SW480 (cell line): ENCODE data around the gene C1orf226.

Experiments used
- DNase-seq: peaks from one replicate; pipeline ENCODE4 v3.0.0-alpha.2; 2016; ENCODE audit warnings: low spot score

The C1orf226 gene

DNA sequence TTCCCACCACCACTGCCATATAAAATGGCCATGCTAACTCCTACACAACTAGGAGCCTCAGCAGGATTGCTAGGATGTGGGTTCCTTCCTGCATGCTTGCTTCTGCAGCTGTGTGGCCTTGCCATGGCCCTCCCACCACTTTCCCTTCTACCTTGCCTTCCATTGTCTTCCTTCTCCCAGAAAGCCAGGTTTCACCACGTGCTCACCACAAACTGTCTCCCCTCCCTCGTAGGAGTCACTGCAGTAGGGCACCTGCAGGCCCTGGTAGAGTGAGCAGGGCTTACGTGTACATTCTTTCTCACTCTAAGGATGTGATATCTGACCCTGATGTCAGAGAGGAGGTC, 3.7 kb downstream of the C1orf226 start:
- no peak for DNase-seq

DNA sequence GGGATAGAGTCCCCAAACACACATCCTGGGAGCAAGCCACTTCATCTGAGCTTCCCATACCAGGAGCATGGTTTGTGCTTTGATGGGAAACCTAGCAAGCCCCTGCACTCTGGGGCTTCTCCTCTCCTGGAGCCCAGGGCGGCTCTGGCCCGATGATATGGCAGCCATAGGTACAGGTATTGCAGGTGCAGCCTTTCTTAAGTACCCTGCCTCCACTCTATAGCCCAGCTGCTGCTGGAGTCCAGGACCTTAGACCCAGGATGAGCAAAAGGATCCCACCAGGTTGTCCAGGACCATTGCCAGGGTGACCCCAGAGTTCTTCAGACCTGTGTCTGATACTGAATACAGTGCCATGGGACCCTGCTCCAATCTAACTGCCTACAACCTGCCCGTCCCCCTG, 4.2 kb downstream of the C1orf226 start:
- no peak for DNase-seq

DNA sequence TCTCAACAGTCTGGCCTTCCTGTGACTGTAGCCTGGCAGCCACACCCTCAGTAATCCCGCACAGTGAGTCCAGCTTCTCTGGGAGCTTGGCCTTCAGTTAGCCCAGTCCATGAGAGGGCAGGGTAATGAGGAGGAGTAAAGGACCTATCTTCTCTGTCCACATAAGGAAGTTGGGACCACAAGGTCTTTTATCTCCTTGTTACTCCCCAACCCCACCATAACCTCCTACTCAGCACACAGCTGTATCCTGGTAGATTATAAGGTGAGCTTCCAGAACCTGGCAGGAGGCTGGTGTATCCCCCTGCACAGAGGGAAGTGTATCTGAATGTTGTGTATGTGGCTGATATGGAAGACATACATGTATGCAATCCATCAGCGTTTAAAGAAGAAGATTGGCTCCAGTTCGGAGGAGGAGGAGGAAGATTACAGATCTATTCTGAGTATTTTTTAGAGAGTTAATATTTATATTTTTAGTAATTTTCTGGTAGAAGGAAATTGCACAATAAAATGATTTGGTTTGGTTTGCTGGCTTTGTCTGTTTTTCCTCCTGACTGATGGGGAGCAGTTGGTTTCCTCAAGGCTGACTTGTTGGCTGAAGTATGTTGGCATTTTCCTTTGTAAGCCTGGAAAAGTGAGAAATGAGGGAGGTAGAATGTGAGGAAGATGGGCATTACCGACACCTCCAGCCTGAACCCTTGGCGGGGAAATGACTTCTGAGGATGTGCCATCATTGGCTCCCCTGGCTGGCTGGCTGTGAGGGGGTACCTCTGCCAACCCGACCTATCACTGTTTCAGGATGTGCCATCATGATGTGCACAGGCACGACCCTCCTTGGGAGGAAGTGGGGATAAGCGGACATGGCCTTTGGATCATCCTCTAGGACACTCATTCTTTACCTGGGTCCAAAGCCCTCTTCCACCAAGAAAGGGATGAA, 5.0 kb downstream of the C1orf226 start:
- DNase-seq, result no peak

DNA sequence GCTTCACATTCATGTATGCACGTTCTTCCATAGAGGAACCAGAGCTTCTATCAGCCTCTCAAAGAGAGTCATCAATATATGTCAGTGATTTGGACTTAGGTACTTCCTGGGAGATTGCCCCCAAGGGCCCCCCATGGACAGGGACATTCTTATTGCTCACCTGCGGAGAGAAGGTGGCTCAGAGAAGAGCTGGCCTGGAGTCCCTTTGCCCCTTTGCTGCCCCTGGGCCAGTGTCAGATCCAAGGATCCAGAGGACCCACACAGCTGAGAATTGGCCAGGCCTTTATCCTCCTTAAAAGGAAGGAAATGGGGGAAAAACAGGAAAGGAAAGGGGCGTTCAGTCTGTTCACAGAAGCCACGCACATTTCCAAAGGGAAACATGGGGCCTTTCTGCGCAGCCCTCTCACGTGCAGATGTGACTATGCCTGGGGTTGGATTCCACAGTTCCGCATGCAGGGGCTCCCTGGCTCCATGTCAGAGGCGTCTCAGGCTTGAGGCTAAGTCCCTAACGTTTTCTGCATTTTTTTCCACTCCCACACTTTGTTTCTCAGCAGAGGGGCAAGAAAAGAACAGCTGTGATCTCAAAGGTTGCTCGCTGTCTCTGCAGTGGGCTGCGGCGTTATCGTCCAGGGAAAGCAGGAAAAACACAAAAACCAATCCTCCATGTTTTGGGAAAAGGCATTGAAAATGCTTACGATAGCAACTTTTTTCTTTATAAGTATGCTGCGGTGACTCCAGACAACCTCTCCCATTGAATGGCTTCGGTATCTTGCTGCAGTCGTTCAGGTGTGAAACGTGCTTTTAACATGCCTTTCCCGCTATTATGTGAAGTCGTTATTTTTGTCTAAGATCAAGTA, 5.9 kb downstream of the C1orf226 start:
- DNase-seq, result no peak

DNA sequence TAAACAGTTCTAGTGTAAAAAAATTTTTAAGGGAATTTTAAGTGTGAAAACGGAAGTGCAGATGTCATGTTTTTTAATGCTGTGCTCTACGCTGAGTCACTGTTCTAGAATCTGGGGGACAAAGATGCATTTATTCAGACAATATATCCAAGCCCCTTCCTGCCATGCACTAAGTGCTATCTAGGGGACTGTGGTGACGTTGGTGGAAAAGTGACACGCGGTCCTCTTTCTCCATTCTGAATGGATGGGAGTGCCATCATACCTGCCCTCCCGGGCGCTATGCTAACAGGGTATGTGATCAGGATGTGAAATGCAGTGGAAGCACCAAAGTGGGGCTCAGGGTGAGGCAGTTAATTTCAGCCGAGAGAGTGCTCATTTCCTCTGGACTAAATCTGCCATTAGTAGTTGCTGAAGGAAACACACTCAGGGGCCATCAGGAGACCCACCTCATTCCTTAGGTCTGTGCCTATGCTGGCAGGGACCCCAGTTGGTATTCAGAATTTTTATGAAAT, 6.6 kb downstream of the C1orf226 start:
- no peak for DNase-seq

DNA sequence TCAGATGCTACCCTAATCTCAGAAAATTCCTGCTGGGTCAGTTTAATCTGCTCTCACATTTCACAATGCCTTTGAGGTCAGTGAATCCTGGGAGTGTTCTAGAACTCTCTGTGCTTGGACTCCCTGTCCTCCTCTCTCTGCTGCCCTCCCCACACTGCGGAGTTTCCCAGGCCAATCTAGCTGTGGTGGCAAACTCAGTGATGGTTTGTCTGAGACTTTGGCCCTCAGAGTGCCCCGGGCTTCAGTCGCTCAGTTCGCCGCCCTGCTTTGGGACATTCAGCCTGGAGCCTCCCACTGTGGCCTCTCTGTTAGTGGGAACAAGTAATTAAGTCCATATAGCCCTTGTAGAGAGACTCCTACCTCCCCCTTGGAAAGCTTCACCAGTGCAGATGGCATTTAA, 7.1 kb downstream of the C1orf226 start:
- no peak for DNase-seq

DNA sequence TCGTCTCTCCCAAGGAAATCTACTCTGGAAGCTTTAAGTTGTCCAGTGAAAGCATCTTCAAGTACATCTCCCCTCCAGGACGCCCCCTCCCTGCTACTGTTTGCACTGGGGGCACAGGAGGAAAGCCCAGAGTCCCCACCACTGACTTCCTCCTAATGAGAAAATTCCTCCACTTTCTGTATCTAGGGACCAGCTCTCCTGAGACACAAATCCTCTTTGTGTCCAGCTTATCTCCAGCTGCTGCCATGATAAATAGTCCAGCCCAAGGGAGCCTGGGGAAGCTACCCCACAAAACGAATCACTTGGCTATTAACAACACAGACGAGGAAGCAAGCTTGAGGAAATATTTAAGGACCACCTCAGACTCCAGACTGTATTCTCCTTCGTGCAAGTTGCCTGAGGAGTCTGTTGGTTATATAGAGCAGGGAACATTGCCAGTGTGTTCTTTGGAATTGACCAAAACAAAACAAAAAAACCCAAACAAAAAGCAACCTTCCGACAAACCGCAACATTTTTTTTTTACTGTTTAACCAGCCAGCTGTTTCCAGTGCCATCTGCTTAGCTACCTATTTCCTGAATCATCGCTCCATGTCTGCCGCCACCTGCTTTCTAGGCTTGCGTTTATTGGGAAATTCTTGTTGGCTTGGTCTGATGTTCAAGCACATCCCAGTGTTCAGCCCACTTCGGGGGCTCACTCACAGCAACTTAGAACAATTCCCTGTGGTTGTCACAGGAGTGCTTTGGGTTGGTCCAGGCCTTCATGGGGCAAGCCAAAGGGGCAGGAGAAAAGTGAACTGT, 7.7 kb downstream of the C1orf226 start:
- peak; percentile 41 for DNase-seq

DNA sequence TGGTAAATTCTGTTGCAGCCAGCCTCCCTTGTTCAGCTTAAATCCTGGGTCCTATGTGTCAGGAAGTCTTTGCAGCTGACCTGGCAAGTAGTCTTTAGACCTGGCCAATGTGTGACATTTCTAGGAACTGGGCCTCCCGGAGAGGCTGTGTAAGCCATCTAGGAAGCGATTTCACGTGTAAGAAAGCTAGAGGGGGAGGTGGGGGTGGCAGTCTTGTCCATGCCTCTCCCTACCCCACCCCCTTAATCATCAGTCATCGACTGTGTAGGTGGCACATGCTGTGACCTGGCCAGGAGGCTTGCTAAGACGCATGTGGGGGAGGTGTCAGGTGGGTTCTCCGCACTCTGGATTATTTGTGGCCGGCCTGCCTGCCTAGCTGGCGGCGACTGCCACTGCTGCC, 8.4 kb downstream of the C1orf226 start:
- no peak for DNase-seq

DNA sequence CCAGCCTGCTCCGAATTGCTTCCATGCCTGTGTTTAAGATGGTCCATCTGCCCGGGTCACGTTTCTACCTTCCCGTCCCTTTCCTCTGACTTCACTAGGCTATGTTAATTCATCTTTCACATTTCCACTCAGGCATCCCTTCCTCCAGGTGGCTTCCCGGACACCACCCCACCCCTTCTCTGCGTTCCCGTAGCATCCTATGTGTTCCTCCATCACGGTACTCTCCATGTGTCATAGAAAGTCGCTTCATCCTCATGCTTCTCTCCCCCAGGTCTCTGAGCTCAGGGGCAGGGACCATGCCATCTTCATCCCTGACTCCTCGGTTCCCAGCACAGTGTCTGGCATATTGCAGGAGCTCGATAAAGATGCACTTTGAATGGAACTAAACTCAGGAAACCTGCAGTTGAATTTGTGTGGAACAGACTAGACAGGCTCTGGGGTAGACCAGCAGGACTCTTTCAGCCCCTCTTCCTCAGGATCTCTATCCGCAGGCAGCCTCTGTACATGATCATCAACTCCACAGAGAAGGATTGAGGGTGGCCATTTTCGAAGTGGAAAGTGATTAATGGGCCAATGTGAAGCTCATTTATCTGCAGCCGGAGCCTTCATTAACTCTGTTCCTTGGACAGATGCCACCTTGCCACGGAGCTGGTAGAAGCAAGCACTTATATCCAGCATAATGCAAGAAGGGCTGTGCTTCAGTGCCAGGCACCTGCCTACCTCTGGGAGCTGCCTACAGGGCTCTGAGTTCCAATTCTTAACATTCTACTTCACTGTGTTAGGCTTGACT, 9.1 kb downstream of the C1orf226 start:
- no peak for DNase-seq

DNA sequence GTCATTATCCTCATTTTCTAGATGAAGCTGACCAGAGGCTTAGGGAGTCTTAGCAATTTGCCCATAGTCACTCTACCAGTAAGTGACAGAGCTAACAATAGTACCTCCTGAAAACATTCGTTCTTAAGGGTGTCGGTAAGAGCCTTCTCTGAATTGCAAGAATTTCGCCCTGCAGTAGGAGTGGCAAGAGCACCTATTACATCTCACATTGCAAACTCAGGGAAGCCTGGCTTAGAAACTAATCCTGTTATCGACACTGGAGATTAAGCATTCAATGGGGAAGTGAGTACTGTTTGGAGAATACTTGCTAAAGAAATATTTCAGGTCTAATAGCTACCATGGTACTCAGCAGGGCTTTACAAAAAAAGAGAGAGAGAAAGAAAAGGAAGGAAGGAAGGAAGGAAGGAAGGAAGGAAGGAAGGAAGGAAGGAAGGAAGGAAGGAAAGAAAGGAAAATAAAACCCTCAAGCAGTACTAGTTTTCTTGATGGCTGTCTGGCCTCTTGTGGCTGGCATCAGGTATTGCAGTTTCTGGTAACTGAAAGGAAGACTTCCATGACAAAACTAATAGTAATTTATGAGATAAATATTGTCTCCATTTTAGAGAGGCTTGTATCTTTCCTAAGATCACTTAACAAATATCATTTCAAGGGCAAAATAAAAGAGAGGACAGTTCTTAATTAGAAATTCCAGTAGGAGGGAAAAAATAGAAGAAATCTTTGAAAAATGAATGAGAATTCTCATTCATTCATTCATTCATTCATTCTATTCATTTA, 10.4 kb downstream of the C1orf226 start:
- peak; percentile 52 for DNase-seq

DNA sequence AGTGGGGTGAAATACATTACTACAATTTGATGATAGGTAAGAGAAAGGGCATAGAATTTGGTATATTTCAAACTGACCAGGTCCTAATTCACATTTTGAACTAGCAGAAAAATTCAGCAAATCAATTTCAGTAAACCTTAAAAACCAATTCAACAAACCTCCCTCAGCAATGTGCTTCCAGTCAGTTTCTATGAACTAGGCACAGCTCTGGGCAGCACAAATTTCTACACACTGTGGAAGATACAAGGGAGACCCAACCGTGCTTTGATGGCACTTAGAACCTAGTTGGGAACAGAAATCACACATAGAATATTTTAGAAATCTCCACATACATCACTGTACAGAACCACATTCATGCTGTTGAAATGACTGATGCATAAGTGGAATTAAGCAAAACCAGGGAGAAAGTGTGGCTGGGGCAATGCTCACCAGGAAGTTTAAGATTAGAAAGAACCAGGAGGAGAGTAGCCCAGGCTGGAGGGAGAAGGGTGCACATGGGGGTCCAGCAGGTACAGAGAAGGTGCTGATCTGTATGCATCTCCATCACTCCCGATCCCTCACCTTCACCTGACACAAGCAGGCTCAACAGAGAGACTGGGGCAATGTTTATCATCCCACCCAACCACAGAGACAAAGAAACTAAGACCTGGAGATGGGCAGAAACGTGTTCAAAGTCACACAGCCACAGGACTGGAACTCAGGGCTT, 14.8 kb downstream of the C1orf226 start:
- DNase-seq, result no peak

DNA sequence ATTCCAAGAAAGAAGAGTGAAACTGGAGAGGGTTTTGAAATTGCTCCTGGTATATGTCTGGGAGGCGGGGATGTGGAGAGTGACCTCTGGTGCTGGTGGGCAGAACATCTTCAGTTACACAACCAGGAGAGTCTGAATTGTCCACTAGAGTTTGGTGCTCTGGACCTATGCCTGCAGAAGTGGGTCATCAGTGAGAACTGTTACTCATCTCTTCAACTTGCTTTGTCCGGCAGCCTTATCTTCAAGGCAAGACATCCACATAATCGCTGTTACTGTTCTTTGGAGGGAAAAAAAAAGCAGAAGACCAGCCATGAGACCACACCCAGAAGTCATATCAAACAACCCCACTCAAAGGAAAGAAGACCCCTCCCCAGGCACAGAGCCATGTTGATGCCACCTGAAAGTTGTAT, 15.5 kb downstream of the C1orf226 start:
- DNase-seq, result no peak

DNA sequence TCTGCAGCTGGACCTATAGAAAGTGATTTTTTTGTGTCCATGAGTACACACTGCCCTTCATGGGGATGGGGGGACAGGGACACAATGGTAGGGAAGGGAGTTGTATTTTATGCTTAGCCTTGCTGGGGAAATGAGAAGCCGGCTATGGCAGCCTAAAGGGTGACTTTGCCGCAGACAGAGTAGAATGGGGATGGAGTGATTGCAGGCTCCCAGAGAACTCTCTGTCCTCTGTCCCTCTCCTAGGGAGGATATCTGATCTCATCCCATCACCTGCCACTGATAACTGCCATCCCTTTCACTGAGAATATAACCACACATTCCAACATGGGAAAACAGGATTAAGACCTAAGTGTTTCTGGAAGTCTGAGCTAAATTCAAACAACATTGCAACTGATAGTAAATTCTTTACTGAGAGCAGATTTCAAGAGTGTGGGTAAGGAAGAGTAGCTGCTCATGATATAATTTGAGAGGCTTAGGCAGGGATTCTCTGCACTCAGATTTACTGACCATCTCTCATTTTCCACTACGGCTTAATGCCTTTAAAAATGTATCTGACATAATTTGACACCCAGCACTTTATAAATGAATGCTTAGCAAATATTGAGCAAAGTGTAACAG, 16.5 kb downstream of the C1orf226 start:
- no peak for DNase-seq

DNA sequence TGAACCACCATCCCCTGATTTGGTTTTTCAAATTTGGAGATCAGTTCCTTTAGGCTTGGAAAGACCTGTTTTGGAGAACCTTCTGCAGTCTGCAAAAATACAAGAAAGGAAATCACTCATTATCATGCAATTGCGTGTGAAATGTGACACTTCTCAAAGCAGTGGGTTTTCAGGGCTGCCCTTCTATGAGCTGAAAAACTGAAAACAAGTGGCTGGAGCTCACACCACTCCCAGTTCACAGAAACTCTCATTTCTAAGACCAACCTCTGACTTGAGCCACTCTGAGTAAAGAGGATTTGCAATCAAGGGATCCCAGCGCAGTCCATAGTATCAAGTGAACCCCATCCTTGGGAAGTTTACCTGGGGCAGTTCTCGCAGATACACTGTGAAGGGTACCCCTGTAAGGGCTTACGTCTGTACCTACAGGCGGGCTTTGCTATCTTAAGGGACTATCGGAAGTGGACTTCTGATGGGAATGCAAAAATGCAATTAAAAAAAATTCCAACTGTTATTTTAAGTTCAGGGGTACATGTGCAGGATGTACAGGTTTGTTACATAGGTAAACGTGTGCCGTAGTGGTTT, 17.6 kb downstream of the C1orf226 start:
- DNase-seq, result no peak

DNA sequence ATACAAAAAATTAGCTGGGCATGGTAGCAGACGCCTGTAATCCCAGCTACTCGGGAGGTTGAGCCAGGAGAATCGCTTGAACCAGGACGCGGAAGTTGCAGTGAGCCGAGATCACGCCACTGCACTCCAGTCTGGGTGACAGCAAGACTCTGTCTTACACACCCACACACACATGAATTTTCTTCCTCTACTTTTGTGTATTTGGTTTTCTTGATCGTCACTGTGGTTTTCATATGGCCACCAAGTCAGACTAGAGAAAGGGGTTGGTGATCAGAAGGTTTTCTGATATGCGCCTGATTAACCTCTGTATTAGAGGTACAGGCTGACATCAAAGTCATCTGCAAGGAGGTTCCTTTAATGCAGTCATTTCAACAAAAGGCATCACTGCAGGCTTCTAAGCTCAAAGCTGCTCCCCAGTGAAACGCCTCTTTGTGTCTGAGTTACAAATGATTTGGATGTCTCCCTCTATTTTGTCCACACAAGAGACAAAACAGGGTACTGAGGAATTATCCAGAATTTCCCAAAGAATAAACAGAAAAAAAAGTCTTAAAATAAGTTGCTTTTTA, 19.3 kb downstream of the C1orf226 start:
- no peak for DNase-seq

DNA sequence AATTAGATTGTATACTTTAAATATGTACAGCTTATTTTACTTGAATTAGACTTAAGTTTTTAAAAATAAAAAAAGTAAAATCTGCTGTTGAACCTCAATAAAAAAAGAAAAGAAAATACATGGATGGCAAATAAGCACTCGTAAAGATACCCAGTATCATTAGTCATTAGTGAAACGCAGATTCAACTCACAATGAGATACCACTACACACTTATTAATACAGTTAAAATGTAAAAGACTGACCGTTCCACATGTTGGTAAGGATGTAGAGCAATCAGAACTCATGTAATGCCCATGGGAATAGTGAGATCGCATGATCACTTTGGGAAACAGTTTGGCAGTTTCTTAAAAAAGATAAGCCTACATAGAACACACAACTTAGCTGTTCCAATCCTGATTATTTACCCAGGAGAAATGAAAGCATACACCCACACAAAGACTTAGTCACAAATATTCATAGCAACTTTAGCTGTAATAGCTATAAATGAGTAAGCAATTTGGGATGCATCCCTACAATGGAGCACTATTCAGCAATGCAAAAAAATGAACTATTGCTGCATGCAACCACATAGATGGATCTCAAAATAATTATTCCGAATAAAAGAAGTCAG, 23.1 kb downstream of the C1orf226 start:
- no peak for DNase-seq

DNA sequence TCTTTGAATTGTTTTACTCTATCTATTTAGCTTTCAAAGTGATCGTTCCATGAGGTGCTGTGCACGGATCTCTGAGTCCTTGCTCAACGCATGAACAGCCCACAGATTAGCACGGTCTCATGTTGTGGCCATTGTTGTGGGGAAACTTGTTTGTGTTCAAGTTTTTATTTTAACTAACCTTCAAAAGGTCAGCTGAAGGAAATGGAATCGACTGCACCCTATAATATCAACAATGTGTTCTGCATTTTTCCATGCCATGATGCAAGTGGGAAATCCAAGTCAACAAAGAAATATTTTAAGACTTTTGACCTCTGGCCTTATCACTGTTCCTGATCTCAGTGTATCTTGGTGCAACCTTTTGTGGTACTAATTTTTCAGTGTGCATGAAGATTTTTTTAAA, 24.3 kb downstream of the C1orf226 start:
- DNase-seq, result no peak

DNA sequence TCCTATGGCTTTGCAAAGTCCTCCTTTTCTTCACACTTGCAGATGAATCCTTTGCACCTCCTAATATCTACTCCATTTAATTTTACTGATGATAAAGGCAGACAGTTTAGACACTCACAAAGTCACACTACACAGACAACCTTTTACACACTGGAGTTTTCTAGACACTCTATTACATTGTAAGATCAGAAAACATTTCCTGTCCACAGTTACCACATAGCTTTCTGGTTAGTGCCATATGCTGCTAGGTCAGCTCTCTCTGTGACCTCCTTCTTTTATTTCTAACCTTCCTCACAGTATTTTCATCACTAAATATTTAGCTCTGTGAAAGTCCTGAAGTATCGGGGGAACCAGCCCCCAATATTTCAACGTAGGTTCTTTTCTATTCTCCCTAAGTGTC, 25.3 kb downstream of the C1orf226 start:
- no peak for DNase-seq
